ENCODE results near the gene RAPGEF3. TPM values are rescaled to one million over a fixed set of nuclear protein-coding genes. Genes with fewer than 3 reads are reported as not detected.

Gene RAPGEF3
- total and polyA plus RNA-seq, 9 of the 15 experiments (the other 6 are each of a cell fraction or from before 2014, with no cell fraction given): 0.03 to 0.78 (median 0.37) TPM; not detected in 1

DNA sequence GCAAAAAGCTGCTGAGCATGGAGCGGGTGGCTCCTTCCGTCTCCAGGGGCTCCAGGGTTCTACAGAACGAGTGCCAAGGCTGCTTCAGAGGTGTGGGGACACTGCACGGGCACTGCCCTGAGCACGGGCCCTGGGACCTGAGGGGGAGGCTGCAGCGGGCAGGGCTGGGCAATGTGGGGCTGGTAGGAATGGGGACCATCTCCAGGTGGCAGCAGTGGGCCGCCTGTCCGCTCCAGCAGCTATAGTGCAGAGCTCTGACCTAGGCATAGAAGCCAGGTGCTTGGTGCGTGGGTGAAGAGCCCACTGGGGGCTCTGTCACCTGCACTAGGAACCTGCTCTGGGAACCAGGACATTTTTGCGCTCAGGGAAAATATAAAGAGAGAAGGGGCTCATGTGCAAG, 38.8 kb upstream of the RAPGEF3 start (continued):
- no peak for TF ChIP-seq ZNF778 (CRISPR knock-in tag; IDR thresholded peaks at IDR 0.05)
- TF ChIP-seq ZNF146 (CRISPR knock-in tag; IDR thresholded peaks at IDR 0.05; ENCODE audit: unreplicated experiment): no peak
- no peak for TF ChIP-seq RBM15 (IDR thresholded peaks at IDR 0.05; ENCODE audit: insufficient read depth, low read length)
- TF ChIP-seq KLF10 (CRISPR knock-in tag; IDR thresholded peaks at IDR 0.05): no peak
- TF ChIP-seq, protein P1, sequence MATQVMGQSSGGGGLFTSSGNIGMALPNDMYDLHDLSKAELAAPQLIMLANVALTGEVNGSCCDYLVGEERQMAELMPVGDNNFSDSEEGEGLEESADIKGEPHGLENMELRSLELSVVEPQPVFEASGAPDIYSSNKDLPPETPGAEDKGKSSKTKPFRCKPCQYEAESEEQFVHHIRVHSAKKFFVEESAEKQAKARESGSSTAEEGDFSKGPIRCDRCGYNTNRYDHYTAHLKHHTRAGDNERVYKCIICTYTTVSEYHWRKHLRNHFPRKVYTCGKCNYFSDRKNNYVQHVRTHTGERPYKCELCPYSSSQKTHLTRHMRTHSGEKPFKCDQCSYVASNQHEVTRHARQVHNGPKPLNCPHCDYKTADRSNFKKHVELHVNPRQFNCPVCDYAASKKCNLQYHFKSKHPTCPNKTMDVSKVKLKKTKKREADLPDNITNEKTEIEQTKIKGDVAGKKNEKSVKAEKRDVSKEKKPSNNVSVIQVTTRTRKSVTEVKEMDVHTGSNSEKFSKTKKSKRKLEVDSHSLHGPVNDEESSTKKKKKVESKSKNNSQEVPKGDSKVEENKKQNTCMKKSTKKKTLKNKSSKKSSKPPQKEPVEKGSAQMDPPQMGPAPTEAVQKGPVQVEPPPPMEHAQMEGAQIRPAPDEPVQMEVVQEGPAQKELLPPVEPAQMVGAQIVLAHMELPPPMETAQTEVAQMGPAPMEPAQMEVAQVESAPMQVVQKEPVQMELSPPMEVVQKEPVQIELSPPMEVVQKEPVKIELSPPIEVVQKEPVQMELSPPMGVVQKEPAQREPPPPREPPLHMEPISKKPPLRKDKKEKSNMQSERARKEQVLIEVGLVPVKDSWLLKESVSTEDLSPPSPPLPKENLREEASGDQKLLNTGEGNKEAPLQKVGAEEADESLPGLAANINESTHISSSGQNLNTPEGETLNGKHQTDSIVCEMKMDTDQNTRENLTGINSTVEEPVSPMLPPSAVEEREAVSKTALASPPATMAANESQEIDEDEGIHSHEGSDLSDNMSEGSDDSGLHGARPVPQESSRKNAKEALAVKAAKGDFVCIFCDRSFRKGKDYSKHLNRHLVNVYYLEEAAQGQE (IDR thresholded peaks at IDR 0.05; ENCODE audit: borderline replicate concordance): peak; percentile 65
- TF ChIP-seq, protein P1 (CRISPR knock-in tag; IDR thresholded peaks at IDR 0.05; ENCODE audit: low read depth): no peak
- no peak for TF ChIP-seq RUNX1 (IDR thresholded peaks at IDR 0.05; ENCODE audit: low read depth)
- TF ChIP-seq ZNF77 (CRISPR knock-in tag; IDR thresholded peaks at IDR 0.05): no peak
- TF ChIP-seq, protein P2, sequence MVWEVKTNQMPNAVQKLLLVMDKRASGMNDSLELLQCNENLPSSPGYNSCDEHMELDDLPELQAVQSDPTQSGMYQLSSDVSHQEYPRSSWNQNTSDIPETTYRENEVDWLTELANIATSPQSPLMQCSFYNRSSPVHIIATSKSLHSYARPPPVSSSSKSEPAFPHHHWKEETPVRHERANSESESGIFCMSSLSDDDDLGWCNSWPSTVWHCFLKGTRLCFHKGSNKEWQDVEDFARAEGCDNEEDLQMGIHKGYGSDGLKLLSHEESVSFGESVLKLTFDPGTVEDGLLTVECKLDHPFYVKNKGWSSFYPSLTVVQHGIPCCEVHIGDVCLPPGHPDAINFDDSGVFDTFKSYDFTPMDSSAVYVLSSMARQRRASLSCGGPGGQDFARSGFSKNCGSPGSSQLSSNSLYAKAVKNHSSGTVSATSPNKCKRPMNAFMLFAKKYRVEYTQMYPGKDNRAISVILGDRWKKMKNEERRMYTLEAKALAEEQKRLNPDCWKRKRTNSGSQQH (CRISPR knock-in tag; IDR thresholded peaks at IDR 0.05): no peak
- TF ChIP-seq ARID2 (IDR thresholded peaks at IDR 0.05): 0 out of 2 replicates have a peak, but pooled peaks have one; percentile 18
- TF ChIP-seq, protein P3, sequence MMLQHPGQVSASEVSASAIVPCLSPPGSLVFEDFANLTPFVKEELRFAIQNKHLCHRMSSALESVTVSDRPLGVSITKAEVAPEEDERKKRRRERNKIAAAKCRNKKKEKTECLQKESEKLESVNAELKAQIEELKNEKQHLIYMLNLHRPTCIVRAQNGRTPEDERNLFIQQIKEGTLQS (IDR thresholded peaks at IDR 0.05): no peak
- TF ChIP-seq, protein P3 (CRISPR knock-in tag; conservative IDR thresholded peaks at IDR 0.05): no peak
- no peak for TF ChIP-seq LARP7 (IDR thresholded peaks at IDR 0.05)
- TF ChIP-seq XRCC5 (IDR thresholded peaks at IDR 0.05; ENCODE audit: low read depth, low read length): no peak
- TF ChIP-seq SIN3B (IDR thresholded peaks at IDR 0.05; ENCODE audit: low read depth): no peak
- TF ChIP-seq GTF2A2 (tag; IDR thresholded peaks at IDR 0.05): no peak
- TF ChIP-seq HLTF (IDR thresholded peaks at IDR 0.05): no peak
- no peak for TF ChIP-seq ZNF699 (CRISPR knock-in tag; IDR thresholded peaks at IDR 0.05; ENCODE audit: insufficient replicate concordance)
